Fibroblast of skin of right biceps (primary cell): ENCODE data around the gene GFOD2.
A peak's percentile ranks its signal among the peaks of the same experiment; 100 is the strongest.

Source experiments
- DNase-seq: peaks from one replicate; pipeline ENCODE4 v3.0.0-alpha.2; 2013

The GFOD2 gene

GRCh38 chr16:67731071-67731752, 12.1 kb upstream of the GFOD2 start:
- no peak for DNase-seq

- DNase-seq, result no peak
Measured at GRCh38 chr16:67730326-67730725, 11.2 kb upstream of the GFOD2 start.

- DNase-seq, result no peak
Measured at GRCh38 chr16:67729636-67730248, 10.6 kb upstream of the GFOD2 start.

GRCh38 chr16:67727521-67728485, 8.7 kb upstream of the GFOD2 start:
- DNase-seq, result no peak

GRCh38 chr16:67726106-67727034, 7.3 kb upstream of the GFOD2 start:
- no peak for DNase-seq

GRCh38 chr16:67723911-67724305, 4.8 kb upstream of the GFOD2 start:
- DNase-seq, result no peak

GRCh38 chr16:67723151-67723910, 4.2 kb upstream of the GFOD2 start:
- DNase-seq, result peak; percentile 45

GRCh38 chr16:67720236-67720635, 1.1 kb upstream of the GFOD2 start:
- no peak for DNase-seq

GRCh38 chr16:67719778-67720144, 645 bp upstream of the GFOD2 start:
- DNase-seq, result peak; percentile 60

GRCh38 chr16:67718668-67719047, 458 bp downstream of the GFOD2 start:
- DNase-seq, result no peak

GRCh38 chr16:67716097-67716496, 3.0 kb downstream of the GFOD2 start:
- DNase-seq, result no peak

- DNase-seq, result no peak
Measured at GRCh38 chr16:67714522-67714921, 4.6 kb downstream of the GFOD2 start.

GRCh38 chr16:67713647-67714273, 5.4 kb downstream of the GFOD2 start:
- DNase-seq, result no peak

- DNase-seq, result no peak
Measured at GRCh38 chr16:67710607-67711006, 8.5 kb downstream of the GFOD2 start.

- no peak for DNase-seq
Measured at GRCh38 chr16:67709050-67709449, 10.1 kb downstream of the GFOD2 start.

- DNase-seq, result no peak
Measured at GRCh38 chr16:67708368-67708771, 10.7 kb downstream of the GFOD2 start.

- no peak for DNase-seq
Measured at GRCh38 chr16:67707790-67708189, 11.3 kb downstream of the GFOD2 start.

- DNase-seq, result no peak
Measured at GRCh38 chr16:67707210-67707609, 11.9 kb downstream of the GFOD2 start.

- DNase-seq, result no peak
Measured at GRCh38 chr16:67704110-67704509, 15.0 kb downstream of the GFOD2 start.

- no peak for DNase-seq
Measured at GRCh38 chr16:67703626-67704025, 15.5 kb downstream of the GFOD2 start.

- DNase-seq, result no peak
Measured at GRCh38 chr16:67702130-67702529, 17.0 kb downstream of the GFOD2 start.
